SK-N-MC (cell line): ENCODE measurements around the gene ESPL1.

Experiments
- EZH2 ChIP-seq: fragments of 200-600 bp; sonication (generic); IDR thresholded peaks from one replicate; pipeline ENCODE4 v1.6.1; 2017; ENCODE audit warnings: antibody characterized with exemption
- FOXP2 ChIP-seq: optimal IDR thresholded peaks from 2 replicates; pipeline ENCODE3; 2011; ENCODE audit warnings: mild to moderate bottlenecking, moderate library complexity; ENCODE audit not compliant: insufficient read depth; ENCODE audit errors: extremely low read length, control extremely low read depth
- POLR2AphosphoS5 ChIP-seq: IDR thresholded peaks from 2 replicates; pipeline ENCODE4 v1.6.1; 2012; ENCODE audit warnings: mild to moderate bottlenecking, low read depth, low read length, borderline replicate concordance

- TF ChIP-seq EZH2 (no peak), POLR2AphosphoS5 (no peak; the same call in 1 of the 2 replicates), FOXP2 (no peak)
Observed at GRCh38 chr12:53308276-53308675, 40.2 kb downstream of the ESPL1 start.
